DOHH2 (cell line): ENCODE data around the gene PNPLA2.

Source experiments
- CTCF ChIP-seq: fragments of 200-600 bp; sonication (generic); IDR thresholded peaks from one replicate; pipeline ENCODE4 v1.5.1; 2014; ENCODE audit warnings: antibody characterized with exemption, mild to moderate bottlenecking, low read depth, low read length; ENCODE audit not compliant: poor library complexity, severe bottlenecking
- EZH2phosphoT487 ChIP-seq: fragments of 200-600 bp; sonication (generic); IDR thresholded peaks from 2 replicates; pipeline ENCODE4 v1.6.1; 2017; ENCODE audit warnings: borderline replicate concordance, mild to moderate bottlenecking, antibody characterized with exemption, low read length, moderate library complexity, mixed read lengths

GRCh38 chr11:816433-816779, 2.3 kb upstream of the PNPLA2 start:
- TF ChIP-seq CTCF (no peak), EZH2phosphoT487 (no peak)
